NCI-H748 (cell line): Measurements from ENCODE around the gene DNAJC5.
A peak's percentile ranks its signal among the peaks of the same experiment; 100 is the strongest.

Experiments used
- DNase-seq: peaks from one replicate; lab custom pipeline; 2025; ENCODE audit not compliant: unreplicated experiment; lab: John Stamatoyannopoulos, UW

DNAJC5 gene

DNA sequence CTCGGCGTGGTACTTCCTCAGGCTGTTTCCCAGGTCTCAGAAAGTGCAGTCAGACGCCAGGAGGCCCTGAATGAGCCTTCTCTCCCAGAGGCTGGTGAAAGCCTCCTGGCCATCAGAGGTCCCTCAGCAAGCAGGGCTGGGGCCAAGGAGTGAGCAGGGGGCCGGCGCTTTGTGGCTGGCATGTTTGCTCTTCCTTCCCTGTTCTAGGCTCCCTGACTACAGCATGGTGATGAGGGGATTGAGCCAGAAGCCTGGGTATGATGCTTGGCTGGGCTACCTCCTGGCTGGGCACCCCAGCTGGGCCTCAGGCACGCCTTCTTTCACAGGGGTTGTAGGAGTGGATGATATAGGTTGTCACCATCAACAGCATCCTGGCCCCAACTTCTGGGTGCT is 11.7 kb upstream of the DNAJC5 start:
- DNase-seq, result no peak

DNA sequence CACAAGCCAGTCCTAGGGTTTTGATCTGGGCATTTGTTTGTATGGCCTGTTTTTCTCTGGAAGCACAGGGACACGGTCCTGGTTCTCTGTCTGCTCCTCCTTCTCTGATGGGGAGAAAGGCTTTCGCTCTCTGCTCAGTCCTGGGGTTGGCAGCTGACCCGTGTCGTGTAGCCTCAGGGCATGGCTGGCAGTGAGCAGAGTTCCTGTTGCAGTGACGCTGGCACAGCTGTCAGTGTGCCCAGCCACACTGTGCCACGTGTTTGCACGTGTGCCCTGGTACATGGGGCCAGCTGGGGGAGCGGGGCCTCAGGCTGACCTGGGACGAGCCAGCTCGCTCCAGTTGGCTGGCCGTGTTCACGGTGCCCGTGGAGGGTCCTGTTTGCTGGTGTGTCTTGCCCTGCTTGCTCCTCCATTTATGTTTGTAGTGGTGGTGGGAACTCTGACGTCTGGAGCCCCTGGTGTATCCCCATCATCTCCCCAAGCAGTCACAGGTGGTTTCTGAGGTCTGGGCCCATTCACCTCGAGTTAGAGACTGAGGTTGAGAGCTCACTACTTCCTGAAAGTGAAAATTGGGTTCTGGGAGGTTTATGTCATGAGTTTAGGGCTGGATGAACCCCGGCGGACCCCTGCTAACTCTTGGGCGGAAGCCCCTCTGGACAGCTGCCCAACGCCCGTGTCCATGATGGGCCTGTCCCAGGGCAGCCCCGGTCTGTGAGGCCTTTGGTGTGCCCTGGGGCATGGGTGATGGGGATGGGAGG is 10.2 kb upstream of the DNAJC5 start:
- no peak for DNase-seq

DNA sequence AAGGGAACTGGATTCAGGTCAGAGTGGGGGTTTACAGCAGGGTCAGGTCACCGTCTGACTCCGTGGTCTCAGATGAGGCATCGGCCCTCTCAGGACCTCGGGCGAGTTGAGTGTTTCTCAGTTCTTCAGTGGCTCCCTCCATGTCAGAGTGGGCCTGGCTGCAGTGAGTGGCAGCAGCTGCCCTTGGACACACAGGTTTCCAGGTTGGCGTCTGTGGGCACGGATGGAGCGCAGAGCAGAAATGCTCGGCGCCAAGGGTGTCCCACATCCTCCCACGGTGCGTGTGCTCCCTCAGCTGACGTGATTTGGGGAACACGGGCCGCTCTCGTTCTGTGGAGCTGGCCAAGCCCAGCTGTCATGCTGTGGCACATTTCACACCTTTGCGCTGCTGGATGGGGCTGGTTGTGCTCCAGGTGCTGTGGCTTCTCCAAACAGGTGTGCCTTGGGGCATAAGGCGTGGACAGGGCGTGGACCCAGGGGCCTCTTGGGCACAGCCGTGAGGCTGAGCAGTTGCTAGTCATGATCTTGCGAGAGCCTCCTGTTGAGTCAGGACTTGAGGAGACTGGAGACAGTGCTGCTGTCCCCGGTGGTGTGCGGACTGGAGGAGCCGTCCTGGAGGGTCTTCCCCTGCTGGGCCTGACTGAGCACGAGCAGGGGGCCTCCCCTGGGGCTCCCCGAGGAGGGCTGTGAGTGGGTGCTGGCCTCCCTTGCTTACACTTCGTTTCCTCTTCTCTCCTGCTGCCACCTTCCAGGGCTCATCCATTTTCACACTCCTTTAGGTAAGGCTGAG is 9.5 kb upstream of the DNAJC5 start:
- DNase-seq, result no peak

DNA sequence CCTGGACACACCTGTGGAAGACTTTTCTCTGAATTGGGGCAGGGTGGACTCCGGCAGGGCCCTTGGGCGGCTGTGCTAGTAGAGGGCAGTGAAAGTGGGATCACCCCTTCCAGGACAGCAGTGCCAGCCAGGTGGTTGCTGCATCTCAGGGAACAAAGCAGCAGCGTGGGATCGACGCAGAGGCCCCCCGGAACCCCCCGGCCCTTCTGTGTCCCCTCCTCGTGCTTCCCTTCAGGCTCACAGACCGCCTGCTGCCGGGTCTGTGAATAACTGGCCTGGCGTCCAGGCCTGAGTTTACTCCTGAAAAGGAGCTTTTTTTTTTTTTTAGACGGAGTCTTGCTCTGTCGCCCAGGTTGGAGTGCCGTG is 8.9 kb upstream of the DNAJC5 start:
- DNase-seq, result no peak

DNA sequence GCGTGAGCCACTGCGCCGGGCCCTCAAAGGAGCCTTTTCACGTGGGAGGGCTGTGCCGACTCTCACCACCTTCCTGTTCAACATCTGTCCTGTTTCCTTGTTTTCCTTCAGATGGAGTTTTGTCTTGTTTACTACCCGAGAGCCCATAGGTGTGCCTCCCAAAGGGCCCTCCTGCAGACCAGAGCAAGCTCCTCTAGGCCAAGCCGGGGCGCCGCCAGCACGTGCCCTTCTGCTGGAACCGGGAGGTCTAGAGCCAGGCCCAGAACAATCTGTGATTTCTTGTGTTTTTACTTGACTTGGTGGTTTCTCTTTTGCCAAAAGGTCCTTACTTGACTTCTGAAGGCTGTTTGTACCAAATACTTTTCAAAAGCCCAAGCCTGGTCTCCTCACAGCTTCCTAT is 8.0 kb upstream of the DNAJC5 start:
- no peak for DNase-seq

DNA sequence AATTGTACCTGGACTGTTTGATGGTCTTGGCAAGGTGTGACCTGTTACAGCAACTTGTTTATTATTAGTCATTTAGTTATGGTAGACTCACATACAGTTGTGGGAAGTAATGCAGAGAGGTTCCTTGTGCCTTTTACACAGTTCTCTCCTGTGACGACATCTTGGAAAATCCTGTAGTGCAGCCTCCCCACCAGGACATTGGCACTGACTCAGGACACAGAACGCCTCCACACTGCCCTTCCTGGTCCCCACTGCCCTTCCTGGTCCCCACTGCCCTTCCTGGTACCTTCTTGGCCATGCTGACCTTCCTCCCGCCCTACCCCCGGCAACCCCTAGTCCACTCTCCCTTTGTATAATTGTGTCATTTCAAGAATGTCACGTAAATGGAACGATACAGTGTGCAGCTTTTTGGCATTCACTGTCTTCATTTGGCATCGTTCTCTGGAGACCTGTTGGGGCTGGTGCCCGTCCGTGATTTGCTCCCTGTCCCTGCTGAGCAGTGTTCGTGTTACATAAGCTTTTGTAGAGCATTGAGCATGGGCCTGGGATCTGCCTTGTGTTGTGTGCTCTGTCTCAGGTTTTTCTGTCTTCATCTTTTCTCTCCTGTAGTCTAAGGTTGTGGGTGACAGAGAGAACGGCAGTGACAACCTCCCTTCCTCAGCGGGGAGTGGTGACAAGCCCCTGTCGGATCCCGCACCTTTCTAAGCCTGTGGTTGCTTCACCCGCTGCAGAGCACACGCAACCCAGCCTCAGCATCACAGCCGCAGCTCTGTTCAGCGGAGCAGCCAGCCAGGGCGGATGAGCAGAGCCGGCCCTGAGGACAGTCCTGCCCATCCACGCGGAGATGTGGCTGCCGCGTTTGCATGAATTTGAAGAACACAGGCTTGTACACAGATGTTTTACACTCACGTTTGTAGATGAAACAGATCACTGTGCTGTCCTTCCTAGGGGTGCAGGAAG is 5.4 kb upstream of the DNAJC5 start:
- DNase-seq, result no peak

DNA sequence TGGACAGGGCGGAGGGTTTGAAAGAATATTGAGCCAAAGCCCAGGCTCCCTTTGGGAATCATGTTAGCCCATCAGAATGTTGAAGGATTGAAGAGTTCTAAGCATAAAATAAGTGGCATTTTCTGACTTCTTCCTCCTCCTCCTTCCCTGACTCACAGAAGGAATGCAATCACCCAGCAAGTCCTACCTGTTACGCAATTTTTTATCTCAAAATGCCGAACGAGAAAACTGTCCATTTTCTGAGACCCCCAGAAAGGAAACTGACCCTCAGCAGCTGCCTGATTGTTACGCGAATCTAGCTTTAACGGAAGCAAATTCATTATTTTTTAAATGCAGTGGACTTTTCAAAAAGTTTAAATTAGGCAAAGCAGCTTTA is 4.7 kb upstream of the DNAJC5 start:
- DNase-seq, result no peak

DNA sequence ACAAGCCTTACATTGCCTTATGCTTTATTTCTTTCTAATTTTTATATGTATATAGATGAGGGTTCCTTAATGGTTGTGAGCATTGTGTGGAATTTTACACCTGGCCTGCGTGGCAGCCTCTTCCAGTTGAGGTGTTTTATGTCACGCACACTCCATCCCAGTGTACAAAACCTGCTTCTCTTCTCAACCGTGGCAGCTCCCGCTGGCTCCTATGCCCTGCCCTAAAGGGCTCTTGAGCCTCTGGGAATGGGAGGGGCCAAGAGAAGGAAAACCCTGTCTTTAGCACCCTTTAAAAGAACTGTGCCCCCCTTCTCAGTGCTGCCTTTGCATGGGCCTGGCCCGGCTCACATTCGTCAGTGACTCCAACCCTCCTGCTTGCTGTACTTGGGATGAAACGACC is 4.3 kb upstream of the DNAJC5 start:
- no peak for DNase-seq

DNA sequence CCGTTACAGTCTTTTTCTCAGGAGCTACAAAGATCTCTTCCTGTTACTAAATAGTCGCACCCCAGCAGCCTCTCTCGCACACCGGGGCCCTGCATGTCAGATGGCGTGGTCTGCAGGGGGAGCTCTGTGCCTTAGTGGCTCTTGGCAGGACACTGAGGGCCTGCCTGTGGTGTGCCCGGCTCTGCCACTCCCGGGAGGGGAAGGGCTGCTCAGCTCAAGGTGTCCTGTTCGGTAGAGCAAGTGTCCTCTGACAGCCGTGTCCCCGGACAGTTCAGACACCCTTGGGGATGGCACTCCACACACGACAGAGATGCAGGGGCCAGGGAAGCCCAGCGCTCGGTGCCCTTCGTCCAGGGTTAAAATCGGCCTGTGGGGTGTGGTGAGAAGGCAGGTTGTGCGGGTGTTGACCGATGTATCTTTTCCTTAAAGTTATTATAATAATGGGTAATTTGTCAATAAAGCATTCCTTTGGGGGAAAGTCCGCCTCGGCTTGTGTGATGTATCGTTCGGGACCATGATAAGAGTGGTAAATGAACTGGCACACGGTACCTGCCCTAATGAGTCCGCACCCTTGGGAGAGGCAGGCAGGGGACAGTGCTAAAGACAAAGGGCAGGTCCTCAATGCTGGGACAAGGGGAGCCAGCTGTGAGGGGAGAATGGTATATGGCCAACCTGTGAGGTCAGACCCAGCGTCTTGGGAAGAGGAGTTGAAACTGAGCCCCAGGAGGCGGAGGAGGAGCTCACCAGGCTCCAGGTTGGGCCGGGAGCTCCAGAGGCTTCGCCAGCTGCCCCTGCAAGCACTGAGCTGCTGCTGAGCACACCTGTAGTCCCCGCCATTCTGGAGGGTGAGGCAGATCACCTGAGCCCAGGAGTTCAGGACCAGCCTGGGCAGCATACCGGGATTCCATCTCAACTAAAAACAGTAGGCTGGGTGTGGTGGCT is 3.6 kb upstream of the DNAJC5 start:
- DNase-seq, result no peak

DNA sequence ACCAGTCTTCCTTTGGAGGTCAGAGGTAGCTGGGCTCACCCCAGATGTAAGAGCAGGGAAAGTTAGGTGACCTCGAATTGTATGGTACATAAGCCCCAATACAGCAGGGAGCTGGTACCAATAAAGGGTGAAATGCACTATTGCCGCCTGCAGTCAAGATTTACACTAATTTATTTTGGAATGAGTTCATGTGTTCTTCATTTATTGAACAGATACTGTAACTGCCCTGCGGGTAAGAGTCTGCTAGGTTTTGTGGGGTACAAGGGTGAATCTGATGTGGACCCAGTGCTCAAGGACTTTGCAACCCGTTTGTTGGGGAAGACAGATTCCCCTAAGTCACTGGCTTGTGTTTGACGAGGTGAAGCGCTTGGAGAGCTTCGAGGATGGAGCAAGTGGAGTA is 2.5 kb upstream of the DNAJC5 start:
- DNase-seq, result no peak

DNA sequence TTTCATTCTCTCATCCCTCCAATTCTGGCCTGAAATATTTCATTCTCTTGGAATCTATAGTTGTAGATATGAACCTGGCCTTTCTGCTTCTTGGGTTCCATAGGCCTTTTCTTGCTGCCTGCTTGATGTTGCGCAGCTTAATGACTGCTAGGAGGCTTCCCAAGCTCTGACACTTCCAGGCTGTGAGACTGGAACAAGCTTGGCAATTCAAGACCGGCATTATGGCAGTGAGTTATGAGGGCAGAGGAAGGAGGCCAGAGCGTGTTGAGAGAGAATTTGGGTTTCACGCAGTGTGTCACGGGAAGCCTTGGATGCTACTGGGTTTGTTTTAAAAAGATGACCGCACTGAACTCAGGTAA is 948 bp upstream of the DNAJC5 start:
- no peak for DNase-seq

DNA sequence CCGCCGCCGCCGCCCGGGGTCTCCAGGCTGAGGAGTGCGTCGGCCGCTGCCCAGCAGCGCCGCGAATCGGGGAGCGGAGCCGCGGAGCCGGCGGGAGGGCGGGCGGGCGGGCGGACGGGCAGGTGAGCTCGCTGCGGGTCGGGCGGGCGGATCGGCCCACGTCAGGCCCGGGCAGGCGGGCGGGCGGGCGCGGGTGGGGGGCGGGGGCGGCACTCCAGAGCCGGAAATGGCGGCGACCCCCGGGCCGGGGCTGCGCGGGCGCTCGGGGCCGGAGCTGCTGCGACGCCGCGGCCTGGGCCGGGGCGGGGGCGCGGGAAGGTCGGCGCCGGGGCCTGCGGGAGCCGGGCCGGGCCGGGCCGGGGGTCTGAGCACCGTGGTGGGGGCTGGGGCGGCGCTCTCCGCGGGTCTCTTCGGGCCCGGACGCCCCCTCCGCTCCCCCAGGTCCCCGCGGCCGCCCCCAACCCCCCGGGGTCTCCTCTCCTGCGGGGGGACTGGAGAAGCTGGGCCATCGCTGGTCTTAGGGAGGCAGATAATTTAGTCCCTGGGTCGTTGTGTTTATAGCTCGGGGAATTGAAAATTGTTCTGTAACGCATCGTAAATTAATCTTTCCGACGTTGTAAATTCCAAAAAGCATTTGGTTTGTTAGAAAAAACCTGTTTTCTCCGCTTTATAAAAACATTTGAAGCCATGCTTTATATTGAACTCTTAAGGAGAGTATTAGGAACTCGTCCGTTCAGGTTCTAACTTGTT is 451 bp downstream of the DNAJC5 start:
- DNase-seq, result no peak

DNA sequence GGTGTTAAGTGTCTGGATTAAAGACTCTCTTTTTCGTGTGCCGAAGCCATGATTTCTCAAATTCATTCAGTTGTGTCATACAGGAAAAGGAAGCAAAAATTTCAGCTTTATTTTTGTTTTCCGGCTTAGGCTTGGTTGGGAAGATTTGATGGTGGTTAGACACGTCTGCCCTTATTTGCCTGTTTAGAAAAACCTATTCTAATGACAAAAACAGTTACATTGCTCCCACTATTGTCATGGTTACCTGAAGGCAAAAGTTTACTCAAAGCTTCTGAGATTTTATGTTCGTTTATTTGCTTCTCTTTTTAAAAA is 982 bp downstream of the DNAJC5 start:
- no peak for DNase-seq

DNA sequence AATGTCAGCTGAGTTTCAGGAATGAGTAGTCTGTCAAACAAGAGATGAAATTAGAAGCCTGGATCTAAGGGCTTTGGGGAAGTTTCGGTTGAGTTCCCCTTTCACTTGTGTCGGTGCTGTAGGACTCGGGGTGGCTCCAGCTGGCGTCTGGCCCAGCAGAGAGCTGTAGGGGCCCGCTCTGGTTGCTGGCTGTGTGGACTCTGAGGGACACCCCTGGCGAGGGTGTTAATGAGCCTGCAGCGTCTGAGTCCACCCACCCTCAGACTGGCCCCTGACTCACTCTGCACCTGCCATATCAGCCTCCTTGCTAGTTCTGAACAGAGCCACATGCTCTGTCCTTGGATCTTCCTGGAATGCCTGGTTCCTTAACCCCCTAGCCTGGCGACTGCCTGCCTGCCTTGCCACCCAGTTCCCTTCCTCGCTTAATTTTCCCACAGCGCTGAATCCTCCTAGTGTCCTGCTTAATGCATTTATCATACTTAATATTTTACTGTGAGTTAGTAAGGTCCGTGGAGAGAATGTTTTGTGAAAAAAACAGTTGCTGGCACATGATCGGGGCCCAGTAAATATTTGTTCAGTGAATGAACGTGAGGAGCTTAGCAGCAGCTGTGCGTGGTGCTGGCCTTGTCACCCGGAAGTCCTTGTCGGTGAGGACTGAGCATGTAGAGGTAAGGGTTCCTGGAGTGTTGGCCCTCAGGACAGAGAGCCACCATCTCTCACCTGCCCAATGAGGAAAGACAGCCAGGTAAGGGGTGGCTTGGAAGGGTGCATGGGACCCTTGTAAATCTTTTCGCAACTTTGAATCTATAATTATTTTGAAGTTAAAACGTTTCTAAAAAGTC is 1.6 kb downstream of the DNAJC5 start:
- DNase-seq, result peak; percentile 58

DNA sequence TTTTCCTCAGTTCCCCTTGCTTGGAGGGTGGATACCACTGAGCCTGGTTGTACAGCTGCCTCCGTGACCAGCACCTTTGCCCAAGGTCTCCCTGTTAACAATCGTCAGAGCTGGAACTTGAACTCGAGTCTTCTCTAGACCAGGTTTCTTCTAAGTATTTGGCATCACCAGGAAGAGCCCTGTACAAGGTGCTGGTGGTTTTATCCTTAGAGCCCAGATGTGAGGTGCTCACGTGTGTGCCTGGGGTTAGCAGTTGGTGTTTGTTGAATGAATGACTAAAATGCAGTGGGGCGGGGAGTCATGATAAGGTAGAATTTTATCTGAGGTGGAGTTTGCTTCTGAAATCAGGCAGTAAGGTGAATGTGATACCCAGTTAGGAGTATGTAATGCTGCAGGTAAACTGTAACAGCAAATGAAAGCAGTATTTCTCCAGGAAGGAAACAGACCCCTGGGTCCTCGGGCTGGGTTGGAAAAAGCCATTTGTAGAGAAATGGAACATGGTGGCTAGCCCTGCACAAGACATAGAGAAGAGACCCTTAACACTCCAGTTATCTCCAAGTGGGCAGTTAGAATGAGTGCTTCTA is 3.1 kb downstream of the DNAJC5 start:
- no peak for DNase-seq

DNA sequence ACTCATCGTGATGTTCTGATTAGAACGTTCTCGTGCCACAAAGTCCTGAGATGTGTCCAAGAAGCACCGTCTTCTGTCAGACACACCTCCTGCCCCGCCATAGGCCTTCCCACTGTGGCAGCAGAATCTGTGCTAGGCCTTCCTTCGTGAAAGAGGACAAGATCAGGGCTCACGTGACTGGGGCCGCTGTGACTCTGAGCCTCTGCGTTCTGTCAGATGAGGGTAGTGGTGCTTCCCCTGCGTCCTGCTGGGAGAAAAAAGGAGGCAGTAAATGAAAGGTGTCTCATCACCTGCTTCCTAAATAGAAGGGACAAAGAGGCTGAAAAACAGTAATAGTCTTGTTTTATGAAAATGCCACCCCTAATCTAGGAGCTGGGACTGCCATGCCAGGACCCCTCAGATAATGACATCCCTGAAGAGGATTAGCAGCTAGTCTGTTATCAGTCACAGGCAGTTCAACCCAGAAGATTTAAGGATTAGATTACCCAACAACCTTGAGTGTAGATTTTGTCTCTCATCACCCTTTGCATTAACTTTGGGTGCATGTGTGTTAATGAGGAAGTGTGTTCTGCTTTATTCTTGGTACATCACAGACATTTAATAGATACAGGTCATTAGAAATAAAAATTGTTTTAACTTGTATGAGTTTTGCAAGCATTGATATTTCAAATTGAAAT is 4.1 kb downstream of the DNAJC5 start:
- DNase-seq, result no peak

DNA sequence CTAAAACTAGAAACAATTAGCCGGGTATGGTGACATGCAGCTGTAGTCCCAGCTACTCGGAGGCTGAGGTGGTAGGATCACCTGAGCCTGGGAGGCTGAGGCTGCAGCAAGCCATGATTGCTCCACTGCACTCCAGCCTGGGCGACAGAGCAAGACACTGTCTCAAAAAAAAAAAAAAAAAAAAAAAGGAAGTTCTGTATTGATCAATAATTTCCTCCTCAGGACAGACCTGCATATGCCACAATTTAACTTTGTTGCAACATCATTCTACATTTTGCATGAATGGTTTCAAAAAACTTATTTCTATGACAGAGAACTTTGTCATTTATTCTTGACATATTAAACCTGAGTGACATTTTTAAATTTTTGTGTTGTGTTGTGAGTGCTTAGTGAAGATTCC is 5.5 kb downstream of the DNAJC5 start:
- no peak for DNase-seq
